Inflammatory macrophage treated with lipopolysaccharide for 4 hours (primary cell): ENCODE data around the gene PGGT1B.
"Not testable (repeated sequence)": the region's sequence is repeated elsewhere in the genome, so short reads cannot be mapped to it uniquely, and the experiment has no call there.

Experiments used
- DNase-seq: peaks from one replicate; pipeline ENCODE4 v3.0.0-alpha.2; 2020

Gene PGGT1B

GRCh38 chr5:115257981-115258380 is 4.7 kb downstream of the PGGT1B start:
- no peak for DNase-seq

- DNase-seq = not testable (repeated sequence)
These were observed 13.3 kb downstream of the PGGT1B start for GRCh38 chr5:115249379-115249778.

GRCh38 chr5:115246361-115246991 is 16.2 kb downstream of the PGGT1B start:
- peak; percentile 52 for DNase-seq

GRCh38 chr5:115243412-115243811 is 19.3 kb downstream of the PGGT1B start:
- DNase-seq = no peak

GRCh38 chr5:115241881-115242642 is 20.6 kb downstream of the PGGT1B start:
- no peak for DNase-seq

GRCh38 chr5:115237066-115237465 is 25.6 kb downstream of the PGGT1B start:
- DNase-seq = no peak

GRCh38 chr5:115236599-115236998 is 26.1 kb downstream of the PGGT1B start:
- no peak for DNase-seq

- DNase-seq = no peak
These were observed 31.1 kb downstream of the PGGT1B start for GRCh38 chr5:115231598-115231997.

- peak; percentile 55 for DNase-seq
These were observed 33.1 kb downstream of the PGGT1B start for GRCh38 chr5:115229606-115230005.

- DNase-seq = no peak
These were observed 35.4 kb downstream of the PGGT1B start for GRCh38 chr5:115227281-115227680.

GRCh38 chr5:115214541-115214940 is 48.1 kb downstream of the PGGT1B start:
- no peak for DNase-seq

GRCh38 chr5:115209279-115209678 is 53.4 kb downstream of the PGGT1B start:
- peak; percentile 95 for DNase-seq

- DNase-seq = no peak
These were observed 59.7 kb downstream of the PGGT1B start for GRCh38 chr5:115202952-115203351.

- DNase-seq = no peak
These were observed 66.5 kb downstream of the PGGT1B start for GRCh38 chr5:115196161-115196560.

- no peak for DNase-seq
These were observed 68.0 kb downstream of the PGGT1B start for GRCh38 chr5:115194676-115195075.

GRCh38 chr5:115193295-115193694 is 69.4 kb downstream of the PGGT1B start:
- no peak for DNase-seq

- DNase-seq = no peak
These were observed 70.6 kb downstream of the PGGT1B start for GRCh38 chr5:115192098-115192497.

- DNase-seq = no peak
These were observed 71.1 kb downstream of the PGGT1B start for GRCh38 chr5:115191474-115192031.

- no peak for DNase-seq
These were observed 72.3 kb downstream of the PGGT1B start for GRCh38 chr5:115190388-115190787.

- DNase-seq = no peak
These were observed 72.8 kb downstream of the PGGT1B start for GRCh38 chr5:115189866-115190265.

GRCh38 chr5:115186794-115187193 is 75.9 kb downstream of the PGGT1B start:
- no peak for DNase-seq

GRCh38 chr5:115184770-115185169 is 77.9 kb downstream of the PGGT1B start:
- DNase-seq = no peak

GRCh38 chr5:115181757-115182156 is 80.9 kb downstream of the PGGT1B start:
- DNase-seq = no peak

- peak; percentile 31 for DNase-seq
These were observed 82.4 kb downstream of the PGGT1B start for GRCh38 chr5:115180165-115180709.
